ENCODE data around the gene SORCS2.

The SORCS2 gene

GRCh38 chr4:7432531-7433375 lies 240.4 kb downstream of the SORCS2 start:
- H3K27me3 Mint-ChIP-seq = no peaks in the 10 kb centered on the region
- no peak overlapping the region for H3K27ac Mint-ChIP-seq
- no peaks in the 10 kb centered on the region for H3K4me1 Mint-ChIP-seq (ENCODE audit: low read depth)
- no peaks in the 10 kb centered on the region for H3K36me3 Mint-ChIP-seq (ENCODE audit: low read depth)
- no peaks in the 10 kb centered on the region for H3K9me3 Mint-ChIP-seq
- DNase-seq = no peak
- H3K4me3 Mint-ChIP-seq = no peak overlapping the region

- Mint-ChIP-seq H3K27ac (no peak overlapping the region), H3K4me1 (ENCODE audit: low read depth) (no peaks in the 10 kb centered on the region)
- DNase-seq = no peak
Observed at GRCh38 chr4:7433376-7434140, 241.2 kb downstream of the SORCS2 start.

GRCh38 chr4:7434141-7434765 lies 241.9 kb downstream of the SORCS2 start:
- Mint-ChIP-seq H3K27me3 (no peaks in the 10 kb centered on the region), H3K4me1 (ENCODE audit: low read depth) (no peaks in the 10 kb centered on the region)

More at GRCh38 chr4:7433376-7434140, 241.2 kb downstream of the SORCS2 start:
- Mint-ChIP-seq H3K36me3 (ENCODE audit: low read depth) (no peaks in the 10 kb centered on the region), H3K4me3 (no peak overlapping the region), H3K9me3 (no peaks in the 10 kb centered on the region), H3K27me3 (no peaks in the 10 kb centered on the region)

GRCh38 chr4:7434766-7435150 lies 242.4 kb downstream of the SORCS2 start, which contains the start of gene PSAPL1:
Gene PSAPL1, minus strand, starts transcription at chr4:7434930. Its CDS starts 51 bp downstream, at chr4:7434879.
- H3K27ac Mint-ChIP-seq = no peak within 1 kb of the TSS
- no peaks in the 10 kb centered on the region for H3K27me3 Mint-ChIP-seq
- H3K4me1 Mint-ChIP-seq (ENCODE audit: low read depth) = no peaks in the 10 kb centered on the region
- no peak for DNase-seq
- no peak within 1 kb of the TSS for H3K4me3 Mint-ChIP-seq
- H3K36me3 Mint-ChIP-seq (ENCODE audit: low read depth) = no peaks in the 10 kb centered on the region
- no peaks in the 10 kb centered on the region for H3K9me3 Mint-ChIP-seq

More at GRCh38 chr4:7434141-7434765, 241.9 kb downstream of the SORCS2 start:
- no peaks in the 10 kb centered on the region for H3K36me3 Mint-ChIP-seq (ENCODE audit: low read depth)
- H3K27ac Mint-ChIP-seq = no peak overlapping the region
- no peak overlapping the region for H3K4me3 Mint-ChIP-seq
- no peaks in the 10 kb centered on the region for H3K9me3 Mint-ChIP-seq
- DNase-seq = no peak

- Mint-ChIP-seq H3K27ac (no peak overlapping the region), H3K4me3 (no peak overlapping the region), H3K9me3 (no peaks in the 10 kb centered on the region), H3K36me3 (ENCODE audit: low read depth) (no peaks in the 10 kb centered on the region), H3K4me1 (ENCODE audit: low read depth) (no peaks in the 10 kb centered on the region), H3K27me3 (peaks cover 3% of the 10 kb centered on the region)
- no peak for DNase-seq
Observed at GRCh38 chr4:7435471-7436061, 243.2 kb downstream of the SORCS2 start.

- Mint-ChIP-seq H3K27me3 (peaks cover 7% of the 10 kb centered on the region), H3K36me3 (ENCODE audit: low read depth) (no peaks in the 10 kb centered on the region), H3K4me1 (ENCODE audit: low read depth) (no peaks in the 10 kb centered on the region), H3K27ac (no peak overlapping the region), H3K4me3 (no peak overlapping the region), H3K9me3 (no peaks in the 10 kb centered on the region)
- DNase-seq = no peak
Observed at GRCh38 chr4:7436256-7436655, 243.9 kb downstream of the SORCS2 start.

GRCh38 chr4:7439699-7440098 lies 247.4 kb downstream of the SORCS2 start:
- DNase-seq = no peak
- H3K27ac Mint-ChIP-seq = no peak overlapping the region
- no peak overlapping the region for H3K4me3 Mint-ChIP-seq
- peaks cover 26% of the 10 kb centered on the region for H3K27me3 Mint-ChIP-seq
- H3K36me3 Mint-ChIP-seq (ENCODE audit: low read depth) = no peaks in the 10 kb centered on the region
- no peaks in the 10 kb centered on the region for H3K9me3 Mint-ChIP-seq
- H3K4me1 Mint-ChIP-seq (ENCODE audit: low read depth) = no peaks in the 10 kb centered on the region

GRCh38 chr4:7441201-7441600 lies 248.9 kb downstream of the SORCS2 start:
- Mint-ChIP-seq H3K4me1 (ENCODE audit: low read depth) (no peaks in the 10 kb centered on the region), H3K27ac (no peak overlapping the region), H3K36me3 (ENCODE audit: low read depth) (no peaks in the 10 kb centered on the region), H3K9me3 (no peaks in the 10 kb centered on the region), H3K27me3 (peaks cover 27% of the 10 kb centered on the region), H3K4me3 (no peak overlapping the region)
- DNase-seq = no peak

- H3K4me3 Mint-ChIP-seq = no peak overlapping the region
Observed at GRCh38 chr4:7442574-7443162, 250.3 kb downstream of the SORCS2 start.

GRCh38 chr4:7444314-7444713 lies 252.0 kb downstream of the SORCS2 start:
- Mint-ChIP-seq H3K27ac (no peak overlapping the region), H3K36me3 (ENCODE audit: low read depth) (no peaks in the 10 kb centered on the region), H3K9me3 (no peaks in the 10 kb centered on the region), H3K4me1 (ENCODE audit: low read depth) (no peaks in the 10 kb centered on the region), H3K27me3 (peaks cover 27% of the 10 kb centered on the region), H3K4me3 (no peak overlapping the region)
- DNase-seq = no peak

More at GRCh38 chr4:7442574-7443162, 250.3 kb downstream of the SORCS2 start:
- peaks cover 27% of the 10 kb centered on the region for H3K27me3 Mint-ChIP-seq
- no peaks in the 10 kb centered on the region for H3K4me1 Mint-ChIP-seq (ENCODE audit: low read depth)
- no peaks in the 10 kb centered on the region for H3K36me3 Mint-ChIP-seq (ENCODE audit: low read depth)
- H3K9me3 Mint-ChIP-seq = no peaks in the 10 kb centered on the region
- DNase-seq = no peak
- H3K27ac Mint-ChIP-seq = no peak overlapping the region

- H3K36me3 Mint-ChIP-seq (ENCODE audit: low read depth) = no peaks in the 10 kb centered on the region
- DNase-seq = no peak
- H3K9me3 Mint-ChIP-seq = no peaks in the 10 kb centered on the region
- no peaks in the 10 kb centered on the region for H3K4me1 Mint-ChIP-seq (ENCODE audit: low read depth)
- H3K4me3 Mint-ChIP-seq = no peak overlapping the region
- H3K27ac Mint-ChIP-seq = no peak overlapping the region
- peaks cover 27% of the 10 kb centered on the region for H3K27me3 Mint-ChIP-seq
Observed at GRCh38 chr4:7444731-7445130, 252.4 kb downstream of the SORCS2 start.

GRCh38 chr4:7447236-7447635 lies 254.9 kb downstream of the SORCS2 start:
- no peaks in the 10 kb centered on the region for H3K4me1 Mint-ChIP-seq (ENCODE audit: low read depth)
- no peak overlapping the region for H3K27ac Mint-ChIP-seq
- H3K4me3 Mint-ChIP-seq = no peak overlapping the region
- DNase-seq = no peak
- peaks cover 19% of the 10 kb centered on the region for H3K27me3 Mint-ChIP-seq
- H3K9me3 Mint-ChIP-seq = no peaks in the 10 kb centered on the region
- H3K36me3 Mint-ChIP-seq (ENCODE audit: low read depth) = no peaks in the 10 kb centered on the region

- Mint-ChIP-seq H3K27me3 (peaks cover 13% of the 10 kb centered on the region), H3K27ac (no peak overlapping the region), H3K4me3 (no peak overlapping the region), H3K4me1 (ENCODE audit: low read depth) (no peaks in the 10 kb centered on the region), H3K36me3 (ENCODE audit: low read depth) (no peaks in the 10 kb centered on the region), H3K9me3 (no peaks in the 10 kb centered on the region)
- DNase-seq = no peak
Observed at GRCh38 chr4:7448036-7448435, 255.7 kb downstream of the SORCS2 start.

- H3K27me3 Mint-ChIP-seq = no peaks in the 10 kb centered on the region
- H3K9me3 Mint-ChIP-seq = no peaks in the 10 kb centered on the region
- DNase-seq = no peak
- no peak overlapping the region for H3K27ac Mint-ChIP-seq
- no peaks in the 10 kb centered on the region for H3K36me3 Mint-ChIP-seq (ENCODE audit: low read depth)
- no peak overlapping the region for H3K4me3 Mint-ChIP-seq
- no peaks in the 10 kb centered on the region for H3K4me1 Mint-ChIP-seq (ENCODE audit: low read depth)
Observed at GRCh38 chr4:7450775-7451433, 258.6 kb downstream of the SORCS2 start.
